Uterus (tissue), 2 donors: Measurements from ENCODE around the gene MAP2K6.

ENCODE experiments used
- CTCF ChIP-seq, 4 experiments: fragments of 200-600 bp in 2 of 4; fragments of 450-650 bp in 2 of 4; sonication (generic) in 2 of 4; IDR thresholded peaks; one replicate each; pipeline ENCODE4 v1.5.1; 2016 to 2019; ENCODE audit warnings: antibody characterized with exemption in 4 of 4, mild to moderate bottlenecking in 2 of 4, moderate library complexity in 1 of 4
- POLR2A ChIP-seq, 2 donors: fragments of 450-650 bp; IDR thresholded peaks; one replicate each; pipeline ENCODE4 v1.6.1; 2016; ENCODE audit warnings: antibody characterized with exemption in 2 of 2, mild to moderate bottlenecking in 1 of 2, moderate library complexity in 1 of 2

- TF ChIP-seq CTCF (IDR thresholded peaks at IDR 0.05) (no peak), POLR2A (IDR thresholded peaks at IDR 0.05) (no peak)
Observed at GRCh38 chr17:69466451-69466850, 52.0 kb downstream of the MAP2K6 start.
